Stimulated activated CD8-positive, alpha-beta memory T cell treated with anti-CD3 and anti-CD28 coated beads, Interleukin-7, amount 100 ng/mL, for 4 hours (primary cell): ENCODE data around the gene SOX21.
"Not testable (repeated sequence)": the region's sequence is repeated elsewhere in the genome, so short reads cannot be mapped to it uniquely, and the experiment has no call there.

Experiments used
- DNase-seq, 2 donors: peaks; one replicate each; pipeline ENCODE4 v3.0.0-alpha.2; 2020; ENCODE audit warnings: low read depth in 2 of 2

SOX21 gene

GRCh38 chr13:94712287-94712811 lies at the start of gene SOX21:
SOX21 (minus strand) TSS chr13:94712545; CDS start chr13:94712049, 496 bp downstream.
- DNase-seq: no peak

GRCh38 chr13:94761407-94761806 lies 49.1 kb upstream of the SOX21 start:
- DNase-seq: no peak

GRCh38 chr13:94759120-94759728 lies 46.9 kb upstream of the SOX21 start:
- DNase-seq: no peak

GRCh38 chr13:94758436-94758960 lies 46.2 kb upstream of the SOX21 start:
- DNase-seq: no peak

GRCh38 chr13:94753327-94753726 lies 41.0 kb upstream of the SOX21 start:
- no peak for DNase-seq

- DNase-seq: no peak
These were observed 36.8 kb upstream of the SOX21 start for GRCh38 chr13:94749162-94749561.

- no peak for DNase-seq
These were observed 26.9 kb upstream of the SOX21 start for GRCh38 chr13:94739235-94739634.

GRCh38 chr13:94731028-94731427 lies 18.7 kb upstream of the SOX21 start:
- no peak for DNase-seq

- not testable (repeated sequence) for DNase-seq
These were observed 17.6 kb upstream of the SOX21 start for GRCh38 chr13:94729941-94730340.

GRCh38 chr13:94726425-94726824 lies 14.1 kb upstream of the SOX21 start:
- no peak for DNase-seq

- DNase-seq: no peak
These were observed 10.4 kb upstream of the SOX21 start for GRCh38 chr13:94722609-94723345.

- DNase-seq: not testable (repeated sequence)
These were observed 6.4 kb upstream of the SOX21 start for GRCh38 chr13:94718697-94719096.

GRCh38 chr13:94717916-94718315 lies 5.6 kb upstream of the SOX21 start:
- DNase-seq: no peak

- DNase-seq: no peak
These were observed 3.7 kb upstream of the SOX21 start for GRCh38 chr13:94716016-94716415.

GRCh38 chr13:94713561-94714182 lies 1.3 kb upstream of the SOX21 start:
- no peak for DNase-seq

- DNase-seq: no peak
These were observed 641 bp upstream of the SOX21 start for GRCh38 chr13:94712812-94713560.

- DNase-seq: no peak
These were observed 621 bp downstream of the SOX21 start for GRCh38 chr13:94711561-94712286.

GRCh38 chr13:94710881-94711560 lies 1.3 kb downstream of the SOX21 start:
- no peak for DNase-seq

- no peak for DNase-seq
These were observed 2.1 kb downstream of the SOX21 start for GRCh38 chr13:94710065-94710781.
